Naive thymus-derived CD8-positive, alpha-beta T cell (primary cell): ENCODE results near the gene CACNA1I. TPM values are rescaled to one million over a fixed set of nuclear protein-coding genes. Genes with fewer than 3 reads are reported as not detected.

Experiments
- ATAC-seq, 2 donors: fragments of 150-1000 bp; cut with Tn5 transposase in 1 of 2; sonication (Bioruptor Pico), chemical (Tn5 transposase) in 1 of 2; 1 replicate in 1 of 2; 2 replicates in 1 of 2; pipeline ENCODE4 v1.10.0; 2021; ENCODE audit warnings: mild to moderate bottlenecking in 2 of 2, moderate library complexity in 2 of 2
- POLR2A ChIA-PET: fragments of 350-600 bp; sonication (Branson Sonifier 250); formaldehyde crosslinking; loops from one replicate; lab custom pipeline; 2021; ENCODE audit warnings: antibody characterized with exemption; lab: Charles Lee
- DNase-seq, 10 donors: peaks; one replicate each; pipeline versions ENCODE4 v3.0.0 to v3.0.0-alpha.2; 2020 to 2022
- H3K27ac Mint-ChIP-seq, 10 donors: one replicate each; pipeline ENCODE4 v1.8.0; 2020 to 2022; ENCODE audit warnings: mild to moderate bottlenecking in 10 of 10, mixed read lengths in 10 of 10, moderate library complexity in 4 of 10, inconsistent platforms in 1 of 10
- H3K27me3 Mint-ChIP-seq, 5 donors: one replicate each; pipeline ENCODE4 v1.8.0; 2021 to 2022; ENCODE audit warnings: mixed read lengths in 5 of 5
- H3K36me3 Mint-ChIP-seq, 3 donors: one replicate each; pipeline ENCODE4 v1.8.0; 2020 to 2022; ENCODE audit warnings: mixed read lengths in 3 of 3, mild to moderate bottlenecking in 2 of 3, inconsistent platforms in 1 of 3
- H3K4me1 Mint-ChIP-seq, 4 donors: one replicate each; pipeline ENCODE4 v1.8.0; 2021 to 2022; ENCODE audit warnings: mixed read lengths in 4 of 4
- H3K4me3 Mint-ChIP-seq, 10 donors: one replicate each; pipeline ENCODE4 v1.8.0; 2020 to 2022; ENCODE audit warnings: mild to moderate bottlenecking in 10 of 10, mixed read lengths in 10 of 10, moderate library complexity in 6 of 10, inconsistent platforms in 1 of 10
- H3K9me3 Mint-ChIP-seq, 9 donors: one replicate each; pipeline ENCODE4 v1.8.0; 2020 to 2022; ENCODE audit warnings: mixed read lengths in 9 of 9, mild to moderate bottlenecking in 3 of 9, inconsistent platforms in 1 of 9, moderate library complexity in 1 of 9
- polyA plus RNA-seq, 3 donors: library from polyadenylated mRNA; unstranded; fragments of 300-500 nt; fragmentation: Illumina TruSeq; gene quantifications; one replicate each; pipeline ENCODE4 v1.2.3, GENCODE V29; 2021
- total RNA-seq, 8 experiments: library from RNA in 2 of 8; stranded (reverse) in 2 of 8; gene quantifications; one replicate each; pipeline ENCODE4 v1.2.3 and lab custom pipeline; 2021 to 2026

CACNA1I gene
- total and polyA plus RNA-seq, 5 experiments from 2014 or later: 0.04 to 14.9 (median 0.33) TPM

DNA sequence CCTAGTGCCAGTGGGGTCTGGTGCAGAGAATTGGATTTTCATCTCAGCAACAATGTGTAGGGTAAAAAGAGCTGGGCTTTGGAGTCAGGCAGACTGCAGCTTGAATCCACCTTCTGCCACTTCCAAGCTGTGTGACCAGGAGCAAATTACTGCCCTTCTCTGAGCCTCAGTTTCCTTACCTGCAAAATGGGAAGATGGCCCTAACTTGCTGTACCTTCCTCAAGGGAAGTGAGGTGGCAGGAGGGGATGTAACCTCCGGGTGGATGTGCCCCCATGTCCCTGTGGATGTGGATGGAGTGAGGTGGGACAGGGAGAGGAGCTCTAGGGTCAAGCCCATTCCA is 90.9 kb downstream of the CACNA1I start:
- peaks cover 0 to 13% (median 10%) of the 10 kb centered on the region in 5 donors for H3K27me3 Mint-ChIP-seq

GRCh38 chr22:39661842-39662685 is 91.5 kb downstream of the CACNA1I start:
- Mint-ChIP-seq H3K36me3 (no peaks in the 10 kb centered on the region), H3K4me3 (peak overlapping the region; percentile 70 to 90 (median 82)), H3K27me3 (peaks cover 0 to 13% (median 10%) of the 10 kb centered on the region in 5 donors), H3K4me1 (peaks cover 30 to 71% (median 61%) of the 10 kb centered on the region in 4 donors), H3K27ac (peak overlapping the region in 8 of 10 donors; percentile 44 to 88 (median 78)), H3K9me3 (no peaks in the 10 kb centered on the region)
- ATAC-seq (peak; percentile 79 to 84), DNase-seq (peak; percentile 65 to 93 (median 85))
- POLR2A ChIA-PET: interaction anchor here (0.6 to 1.1 kb wide), 6 partner anchors 11 to 548 kb away, joined by 3 to 5 read pairs (median 3); no protein-coding TSS in a partner anchor

More for the DNA sequence above, 90.9 kb downstream of the CACNA1I start:
- peak overlapping the region; percentile 42 to 84 (median 74) for H3K4me3 Mint-ChIP-seq
- peak overlapping the region; percentile 20 to 87 (median 78) for H3K27ac Mint-ChIP-seq
- peaks cover 30 to 77% (median 66%) of the 10 kb centered on the region in 4 donors for H3K4me1 Mint-ChIP-seq
- POLR2A ChIA-PET: interaction anchor here (0.6 to 1.1 kb wide), 7 partner anchors 10 to 674 kb away, joined by 3 to 5 read pairs (median 3); no protein-coding TSS in a partner anchor
- H3K36me3 Mint-ChIP-seq: no peaks in the 10 kb centered on the region
- ATAC-seq (no peak), DNase-seq (no peak)
- no peaks in the 10 kb centered on the region for H3K9me3 Mint-ChIP-seq

- DNase-seq: no peak
- Mint-ChIP-seq H3K9me3 (no peaks in the 10 kb centered on the region), H3K4me3 (peak overlapping the region; percentile 55 to 74 (median 66)), H3K27ac (peak overlapping the region in 7 of 10 donors; percentile 31 to 81 (median 67)), H3K27me3 (peaks cover 0 to 13% (median 10%) of the 10 kb centered on the region in 5 donors), H3K4me1 (peaks cover 30 to 65% (median 55%) of the 10 kb centered on the region in 4 donors), H3K36me3 (peaks cover 0 to under 1% (median 0%) of the 10 kb centered on the region in 3 donors)
- POLR2A ChIA-PET: interaction anchor here (1.1 kb wide), 1 partner anchor 382 kb away, joined by 3 read pairs; no protein-coding TSS in a partner anchor
- ATAC-seq: no peak
These were observed 92.1 kb downstream of the CACNA1I start for GRCh38 chr22:39662686-39663052.

GRCh38 chr22:39663751-39664150 is 93.2 kb downstream of the CACNA1I start:
- H3K4me3 Mint-ChIP-seq: peak overlapping the region in 8 of 10 donors; percentile 7 to 74 (median 58)
- peaks cover 22 to 54% (median 44%) of the 10 kb centered on the region in 4 donors for H3K4me1 Mint-ChIP-seq

GRCh38 chr22:39664485-39665200 is 94.1 kb downstream of the CACNA1I start:
- ATAC-seq: peak; percentile 10 to 29
- H3K36me3 Mint-ChIP-seq: peaks cover 0 to 16% (median 2%) of the 10 kb centered on the region in 3 donors
- peaks cover 0 to 12% (median 10%) of the 10 kb centered on the region in 5 donors for H3K27me3 Mint-ChIP-seq
- DNase-seq: peak in 8 of 10 donors; percentile 9 to 76 (median 32)
- POLR2A ChIA-PET: no interaction called here
- peaks cover 0 to 4% (median 0%) of the 10 kb centered on the region in 9 donors for H3K9me3 Mint-ChIP-seq
- peak overlapping the region in 9 of 10 donors; percentile 14 to 74 (median 50) for H3K4me3 Mint-ChIP-seq
- peak overlapping the region in 3 of 10 donors; percentile 18 to 81 (median 75) for H3K27ac Mint-ChIP-seq
- peaks cover 22 to 47% (median 36%) of the 10 kb centered on the region in 4 donors for H3K4me1 Mint-ChIP-seq

More at GRCh38 chr22:39663751-39664150, 93.2 kb downstream of the CACNA1I start:
- Mint-ChIP-seq H3K36me3 (peaks cover 0 to 9% (median 2%) of the 10 kb centered on the region in 3 donors), H3K9me3 (peaks cover 0 to 3% (median 0%) of the 10 kb centered on the region in 9 donors), H3K27me3 (peaks cover 0 to 12% (median 10%) of the 10 kb centered on the region in 5 donors), H3K27ac (no peak overlapping the region)
- ATAC-seq (no peak), DNase-seq (no peak)
- POLR2A ChIA-PET: no interaction called here

DNA sequence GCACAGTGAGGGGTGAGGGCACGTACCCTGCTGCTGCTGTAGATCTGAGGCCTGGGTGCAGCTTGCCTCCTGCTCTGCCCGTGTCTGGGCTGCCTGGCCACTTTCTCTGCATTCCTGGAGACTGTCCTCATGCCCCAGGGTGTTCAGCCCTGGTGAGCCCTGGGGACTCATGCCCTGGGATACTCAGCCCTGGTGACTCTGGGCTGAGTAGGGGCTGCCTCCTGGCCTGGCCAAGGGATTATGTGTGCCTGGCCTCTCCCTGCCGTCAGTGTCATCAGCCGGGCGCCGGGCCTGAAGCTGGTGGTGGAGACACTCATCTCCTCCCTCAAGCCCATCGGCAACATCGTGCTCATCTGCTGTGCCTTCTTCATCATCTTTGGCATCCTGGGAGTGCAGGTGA is 94.7 kb downstream of the CACNA1I start:
- Mint-ChIP-seq H3K27ac (peak overlapping the region in 7 of 10 donors; percentile 41 to 90 (median 66)), H3K4me1 (peaks cover 20 to 41% (median 30%) of the 10 kb centered on the region in 4 donors), H3K36me3 (peaks cover 0 to 18% (median 6%) of the 10 kb centered on the region in 3 donors), H3K4me3 (peak overlapping the region in 8 of 10 donors; percentile 41 to 74 (median 53)), H3K9me3 (peaks cover 0 to 4% (median 0%) of the 10 kb centered on the region in 9 donors), H3K27me3 (peaks cover 0 to 12% (median 10%) of the 10 kb centered on the region in 5 donors)
- DNase-seq (no peak), ATAC-seq (no peak)
- POLR2A ChIA-PET: no interaction called here

DNA sequence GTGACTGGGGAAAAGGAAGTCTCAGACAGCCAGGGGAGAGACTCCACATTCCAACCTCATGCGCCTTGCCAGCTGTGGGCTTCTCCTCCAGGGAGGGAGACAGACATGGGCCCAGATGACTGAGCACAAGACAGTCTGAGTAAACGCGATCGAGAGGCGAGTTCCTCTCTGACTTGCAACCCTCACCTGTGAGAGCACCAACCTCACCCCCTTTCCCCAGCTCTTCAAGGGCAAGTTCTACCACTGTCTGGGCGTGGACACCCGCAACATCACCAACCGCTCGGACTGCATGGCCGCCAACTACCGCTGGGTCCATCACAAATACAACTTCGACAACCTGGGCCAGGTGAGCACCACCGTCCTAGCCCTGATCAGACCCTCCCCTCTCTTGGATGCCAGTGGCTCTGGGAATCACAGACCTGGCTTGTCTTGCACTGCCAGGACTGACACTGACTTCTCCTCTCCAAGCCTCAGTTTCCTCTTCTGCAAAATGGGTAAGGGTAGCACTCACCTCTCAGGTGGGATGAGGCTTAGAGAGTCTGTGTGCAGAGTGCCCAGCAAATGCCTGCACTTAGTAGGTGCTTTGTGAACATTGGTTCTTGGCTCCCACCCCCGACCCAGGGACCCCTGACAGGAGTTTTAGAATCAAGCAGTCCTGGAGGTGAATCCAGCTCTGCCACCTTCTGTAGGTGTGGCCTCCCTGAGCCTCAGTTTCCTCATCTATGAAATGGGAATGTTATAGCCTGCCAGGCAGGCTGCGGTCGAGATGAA is 95.3 kb downstream of the CACNA1I start:
- peaks cover 18 to 35% (median 27%) of the 10 kb centered on the region in 4 donors for H3K4me1 Mint-ChIP-seq
- H3K4me3 Mint-ChIP-seq: peak overlapping the region in 8 of 10 donors; percentile 44 to 83 (median 58)
- H3K9me3 Mint-ChIP-seq: peaks cover 0 to 5% (median 3%) of the 10 kb centered on the region in 9 donors
- peaks cover 0 to 12% (median 10%) of the 10 kb centered on the region in 5 donors for H3K27me3 Mint-ChIP-seq
- peak overlapping the region in 8 of 10 donors; percentile 20 to 90 (median 64) for H3K27ac Mint-ChIP-seq
- ATAC-seq (no peak), DNase-seq (no peak)
- POLR2A ChIA-PET: interaction anchor here (0.6 kb wide), 1 partner anchor 491 kb away, joined by 3 read pairs; no protein-coding TSS in a partner anchor
- H3K36me3 Mint-ChIP-seq: peaks cover 0 to 25% (median 10%) of the 10 kb centered on the region in 3 donors

DNA sequence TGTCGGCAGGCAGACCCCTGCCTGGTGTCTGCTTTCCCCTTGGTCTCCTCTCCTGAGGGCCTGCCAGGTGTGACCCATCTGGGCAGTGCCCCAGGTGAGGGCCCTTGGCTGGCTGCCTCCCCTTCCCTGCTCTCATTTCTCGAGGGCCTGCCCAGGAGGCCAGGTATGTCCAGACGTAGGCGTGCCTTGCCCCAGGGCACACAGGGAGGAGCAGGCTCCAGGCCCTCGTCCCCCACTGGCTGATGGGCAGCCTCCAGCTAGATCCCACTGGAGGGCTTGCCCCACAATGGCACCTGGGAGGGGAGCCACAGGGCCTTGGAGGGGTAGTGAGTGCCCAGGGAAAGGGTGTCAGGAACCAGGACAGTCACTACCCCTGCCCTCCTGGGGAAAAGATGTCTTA is 95.9 kb downstream of the CACNA1I start:
- no peak overlapping the region for H3K27ac Mint-ChIP-seq
- H3K4me3 Mint-ChIP-seq: no peak overlapping the region
- ATAC-seq (no peak), DNase-seq (no peak)
- peaks cover 5 to 31% (median 16%) of the 10 kb centered on the region in 3 donors for H3K36me3 Mint-ChIP-seq
- peaks cover 2 to 11% (median 9%) of the 10 kb centered on the region in 9 donors for H3K9me3 Mint-ChIP-seq
- peaks cover 13 to 28% (median 21%) of the 10 kb centered on the region in 4 donors for H3K4me1 Mint-ChIP-seq
- peaks cover 0 to 10% (median 4%) of the 10 kb centered on the region in 5 donors for H3K27me3 Mint-ChIP-seq
- POLR2A ChIA-PET: interaction anchor here (0.6 kb wide), 1 partner anchor 491 kb away, joined by 3 read pairs; no protein-coding TSS in a partner anchor

DNA sequence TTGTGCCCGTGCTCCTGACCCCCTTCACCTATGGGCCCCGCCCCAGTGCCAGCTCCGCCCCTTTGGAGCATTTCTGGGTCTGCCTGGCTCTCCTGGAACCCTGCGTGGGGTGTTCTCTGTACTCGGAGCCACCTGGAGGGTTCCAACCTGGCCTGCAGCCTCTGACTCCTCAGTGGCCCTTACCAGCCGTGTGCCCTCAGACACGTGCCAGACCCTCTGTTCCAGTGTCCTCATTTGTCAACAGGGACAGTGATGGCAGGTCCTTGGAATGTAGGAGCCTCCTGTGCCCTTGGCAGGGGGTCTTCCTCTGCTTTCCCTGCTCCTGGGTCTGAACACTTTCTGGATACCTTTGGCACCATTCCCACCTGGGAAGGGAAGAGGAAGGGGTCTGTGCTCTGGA is 96.4 kb downstream of the CACNA1I start:
- H3K4me1 Mint-ChIP-seq: peaks cover 13 to 27% (median 20%) of the 10 kb centered on the region in 4 donors
- POLR2A ChIA-PET: no interaction called here
- H3K27ac Mint-ChIP-seq: peak overlapping the region in 2 of 10 donors; percentile 5 to 43
- peaks cover 6 to 16% (median 13%) of the 10 kb centered on the region in 9 donors for H3K9me3 Mint-ChIP-seq
- H3K36me3 Mint-ChIP-seq: peaks cover 9 to 35% (median 20%) of the 10 kb centered on the region in 3 donors
- H3K27me3 Mint-ChIP-seq: peaks cover 0 to 10% (median 3%) of the 10 kb centered on the region in 5 donors
- DNase-seq (no peak), ATAC-seq (no peak)
- no peak overlapping the region for H3K4me3 Mint-ChIP-seq

DNA sequence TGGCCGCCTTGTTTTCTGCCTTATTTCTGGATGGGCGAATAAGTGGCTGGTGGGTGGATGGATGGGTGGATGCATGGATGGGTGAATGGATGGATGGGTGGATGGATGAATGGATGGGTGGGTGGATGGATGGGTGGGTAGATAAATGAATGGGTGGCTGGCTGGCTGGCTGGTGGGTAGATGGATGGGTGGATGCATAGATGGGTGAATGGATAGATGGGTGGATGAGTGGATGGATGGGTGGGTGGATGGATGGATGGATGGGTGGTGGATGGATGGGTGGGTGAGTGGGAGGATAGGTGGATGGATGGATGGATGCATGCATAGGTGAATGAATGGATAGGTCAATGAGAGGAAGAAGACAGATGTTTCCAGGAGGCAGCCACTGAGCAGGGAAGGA is 98.9 kb downstream of the CACNA1I start:
- Mint-ChIP-seq H3K27ac (peak overlapping the region in 1 of 10 donors; percentile 55), H3K4me1 (peaks cover 7 to 9% (median 7%) of the 10 kb centered on the region in 4 donors), H3K27me3 (peaks cover 0 to 1% (median 0%) of the 10 kb centered on the region in 5 donors), H3K4me3 (no peak overlapping the region), H3K9me3 (peaks cover 7 to 33% (median 23%) of the 10 kb centered on the region in 9 donors), H3K36me3 (peaks cover 15 to 40% (median 37%) of the 10 kb centered on the region in 3 donors)
- DNase-seq (no peak), ATAC-seq (no peak)
- POLR2A ChIA-PET: no interaction called here

- H3K36me3 Mint-ChIP-seq: peaks cover 15 to 47% (median 37%) of the 10 kb centered on the region in 3 donors
- POLR2A ChIA-PET: interaction anchor here (0.6 to 1.0 kb wide), 2 partner anchors 10 to 18 kb away, joined by 3 read pairs; no protein-coding TSS in a partner anchor
These were observed 101.4 kb downstream of the CACNA1I start for GRCh38 chr22:39671936-39672335.

More at GRCh38 chr22:39671936-39672335, 101.4 kb downstream of the CACNA1I start:
- H3K4me3 Mint-ChIP-seq: no peak overlapping the region
- peaks cover 7 to 33% (median 23%) of the 10 kb centered on the region in 9 donors for H3K9me3 Mint-ChIP-seq
- no peak for DNase-seq
- no peak for ATAC-seq
- no peaks in the 10 kb centered on the region for H3K27me3 Mint-ChIP-seq
- H3K27ac Mint-ChIP-seq: no peak overlapping the region
- peaks cover 0 to 5% (median 0%) of the 10 kb centered on the region in 4 donors for H3K4me1 Mint-ChIP-seq
